HT-29 (cell line): ENCODE data around the gene FKBP15. TPM values are rescaled to one million over a fixed set of nuclear protein-coding genes. Genes with fewer than 3 reads are reported as not detected.
"Not testable (repeated sequence)": the region's sequence is repeated elsewhere in the genome, so short reads cannot be mapped to it uniquely, and the experiment has no call there.

Source experiments
- DNase-seq: peaks from one replicate; pipeline ENCODE4 v3.0.0-alpha.2; 2015; ENCODE audit warnings: low spot score
- total RNA-seq: library from RNA; depleted of rRNA; stranded (reverse); fragments of >200 nt; shearing (Covaris generic); gene quantifications from 2 replicates; pipeline ENCODE4 v1.2.3, GENCODE V29; 2014; rRNA removed

FKBP15 gene, protein sequence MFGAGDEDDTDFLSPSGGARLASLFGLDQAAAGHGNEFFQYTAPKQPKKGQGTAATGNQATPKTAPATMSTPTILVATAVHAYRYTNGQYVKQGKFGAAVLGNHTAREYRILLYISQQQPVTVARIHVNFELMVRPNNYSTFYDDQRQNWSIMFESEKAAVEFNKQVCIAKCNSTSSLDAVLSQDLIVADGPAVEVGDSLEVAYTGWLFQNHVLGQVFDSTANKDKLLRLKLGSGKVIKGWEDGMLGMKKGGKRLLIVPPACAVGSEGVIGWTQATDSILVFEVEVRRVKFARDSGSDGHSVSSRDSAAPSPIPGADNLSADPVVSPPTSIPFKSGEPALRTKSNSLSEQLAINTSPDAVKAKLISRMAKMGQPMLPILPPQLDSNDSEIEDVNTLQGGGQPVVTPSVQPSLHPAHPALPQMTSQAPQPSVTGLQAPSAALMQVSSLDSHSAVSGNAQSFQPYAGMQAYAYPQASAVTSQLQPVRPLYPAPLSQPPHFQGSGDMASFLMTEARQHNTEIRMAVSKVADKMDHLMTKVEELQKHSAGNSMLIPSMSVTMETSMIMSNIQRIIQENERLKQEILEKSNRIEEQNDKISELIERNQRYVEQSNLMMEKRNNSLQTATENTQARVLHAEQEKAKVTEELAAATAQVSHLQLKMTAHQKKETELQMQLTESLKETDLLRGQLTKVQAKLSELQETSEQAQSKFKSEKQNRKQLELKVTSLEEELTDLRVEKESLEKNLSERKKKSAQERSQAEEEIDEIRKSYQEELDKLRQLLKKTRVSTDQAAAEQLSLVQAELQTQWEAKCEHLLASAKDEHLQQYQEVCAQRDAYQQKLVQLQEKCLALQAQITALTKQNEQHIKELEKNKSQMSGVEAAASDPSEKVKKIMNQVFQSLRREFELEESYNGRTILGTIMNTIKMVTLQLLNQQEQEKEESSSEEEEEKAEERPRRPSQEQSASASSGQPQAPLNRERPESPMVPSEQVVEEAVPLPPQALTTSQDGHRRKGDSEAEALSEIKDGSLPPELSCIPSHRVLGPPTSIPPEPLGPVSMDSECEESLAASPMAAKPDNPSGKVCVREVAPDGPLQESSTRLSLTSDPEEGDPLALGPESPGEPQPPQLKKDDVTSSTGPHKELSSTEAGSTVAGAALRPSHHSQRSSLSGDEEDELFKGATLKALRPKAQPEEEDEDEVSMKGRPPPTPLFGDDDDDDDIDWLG
- total RNA-seq, result 14.7 and 16.0 TPM in 2 replicates

DNA sequence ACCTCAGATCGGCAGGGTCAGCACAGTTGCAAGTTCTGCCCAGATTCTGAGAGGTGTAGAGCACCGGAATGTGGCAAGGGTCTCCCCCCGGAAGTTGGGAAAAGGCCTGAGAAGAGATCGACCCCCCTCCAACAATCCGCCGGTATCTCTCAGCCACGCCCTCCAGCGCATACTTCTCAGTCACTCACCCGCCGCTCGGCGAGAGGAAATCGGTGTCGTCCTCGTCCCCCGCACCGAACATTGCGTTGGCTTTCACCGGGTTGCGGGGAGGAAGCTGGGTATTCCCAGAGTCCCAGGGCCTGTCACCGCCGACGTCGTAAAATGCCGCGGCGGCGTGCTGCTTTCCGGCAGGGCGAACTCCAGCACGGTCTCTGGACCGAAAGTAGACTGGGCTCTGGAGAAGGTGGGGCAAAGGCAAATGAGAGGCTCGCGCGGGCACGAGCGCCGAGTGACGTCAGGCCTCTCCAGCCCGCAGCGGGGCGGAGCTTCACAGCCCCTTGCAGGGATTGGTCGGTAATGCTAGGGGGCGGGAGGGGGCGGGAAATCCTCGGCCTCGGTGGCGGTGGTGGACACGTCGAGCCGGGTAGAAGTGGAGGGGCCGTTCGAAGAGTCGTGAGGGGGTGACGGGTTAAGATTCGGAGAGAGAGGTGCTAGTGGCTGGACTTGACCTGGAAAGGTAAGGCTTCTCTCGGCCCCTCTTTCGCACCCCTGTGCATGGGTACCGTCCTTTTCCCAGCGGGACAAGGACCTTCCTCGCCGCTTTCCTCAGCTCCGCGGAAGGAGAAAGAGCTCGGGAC is at the start of gene FKBP15, which contains the start of gene SLC31A1:
TSS of gene FKBP15 (minus strand) at position 275 of the 797 bp plus-strand sequence. CDS start at position 241, 34 bp downstream.
TSS of gene SLC31A1 (plus strand) at position 542 of the 797 bp plus-strand sequence. CDS start 34,605 bp downstream, outside the sequence.
- peak; percentile 99 for DNase-seq

GRCh38 chr9:113269871-113270270 is 48.8 kb upstream of the FKBP15 start:
- DNase-seq, result no peak

- DNase-seq, result no peak
Observed at GRCh38 chr9:113269355-113269754, 48.3 kb upstream of the FKBP15 start.

DNA sequence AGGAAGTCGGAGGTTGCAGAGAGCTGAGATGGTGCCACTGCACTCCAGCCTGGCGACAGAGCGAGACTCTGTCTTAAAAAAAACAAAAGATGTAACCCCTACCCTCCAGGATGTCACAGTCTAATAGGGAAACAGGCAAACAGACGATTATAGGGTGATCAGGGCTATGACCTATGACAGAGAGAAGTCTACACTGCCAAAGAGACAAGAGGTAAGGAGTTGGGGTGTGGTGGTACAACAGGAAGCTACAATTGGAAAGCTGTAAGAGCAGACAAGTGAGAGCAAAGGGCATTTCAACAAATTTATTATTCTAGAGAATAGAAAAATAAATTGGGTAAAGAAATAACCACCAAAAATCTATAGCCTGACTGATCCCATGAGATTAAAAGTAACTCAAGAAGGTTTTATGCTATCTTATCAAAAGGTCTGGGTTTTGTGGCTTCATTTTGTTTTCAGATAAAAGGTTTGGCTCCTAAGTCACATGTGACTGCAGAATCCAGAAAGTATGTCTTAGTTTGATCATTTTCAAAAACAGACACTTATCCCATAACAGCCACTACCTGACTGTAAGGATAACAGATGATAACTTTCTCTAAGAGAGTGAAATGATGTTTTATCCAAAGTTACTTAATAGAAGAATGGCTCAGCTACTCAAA is 47.0 kb upstream of the FKBP15 start:
- no peak for DNase-seq

GRCh38 chr9:113266174-113266573 is 45.1 kb upstream of the FKBP15 start:
- DNase-seq, result no peak

GRCh38 chr9:113261917-113262671 is 41.0 kb upstream of the FKBP15 start:
- DNase-seq, result no peak

- no peak for DNase-seq
Observed at GRCh38 chr9:113258282-113258681, 37.2 kb upstream of the FKBP15 start.

- DNase-seq, result no peak
Observed at GRCh38 chr9:113257863-113258262, 36.8 kb upstream of the FKBP15 start.

DNA sequence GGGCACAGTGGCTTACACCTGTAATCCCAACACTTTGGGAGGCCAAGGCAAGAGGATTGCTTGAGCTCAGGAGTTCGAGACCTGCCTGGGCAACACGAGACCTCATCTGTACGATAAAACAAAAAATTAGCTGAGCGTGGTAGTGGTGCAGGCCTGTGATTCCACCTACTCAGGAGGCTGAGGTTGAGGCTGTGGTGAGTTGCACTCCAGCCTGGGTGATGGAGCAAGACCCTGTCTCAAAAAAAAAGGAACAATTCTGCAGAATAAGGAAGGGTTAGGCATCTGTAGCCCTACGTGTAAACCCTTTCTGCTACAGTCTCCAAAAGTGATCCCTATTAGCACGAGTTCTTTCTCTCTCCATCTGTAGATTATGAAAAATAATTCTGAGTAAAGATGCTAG is 34.4 kb upstream of the FKBP15 start:
- DNase-seq, result no peak

DNA sequence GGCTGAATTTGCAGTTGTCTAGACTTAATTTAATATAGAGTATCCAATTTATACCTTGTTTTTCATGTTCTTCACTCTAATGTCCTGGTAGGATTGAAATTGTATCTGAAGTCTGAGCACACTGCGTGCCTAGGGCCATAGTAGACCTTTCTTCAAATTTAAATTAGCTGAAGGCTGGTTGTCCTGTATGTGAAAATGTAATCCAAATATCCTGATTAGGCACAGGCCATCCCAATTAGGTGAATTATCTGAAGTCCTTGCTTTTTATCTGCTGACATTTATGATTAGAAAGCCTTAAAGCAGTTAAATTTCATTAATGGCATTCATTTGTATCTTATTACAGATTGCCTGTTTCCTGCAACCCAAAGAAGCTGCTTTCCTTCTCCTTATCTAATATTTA is 33.9 kb upstream of the FKBP15 start:
- DNase-seq, result no peak

- no peak for DNase-seq
Observed at GRCh38 chr9:113250807-113251206, 29.7 kb upstream of the FKBP15 start.

DNA sequence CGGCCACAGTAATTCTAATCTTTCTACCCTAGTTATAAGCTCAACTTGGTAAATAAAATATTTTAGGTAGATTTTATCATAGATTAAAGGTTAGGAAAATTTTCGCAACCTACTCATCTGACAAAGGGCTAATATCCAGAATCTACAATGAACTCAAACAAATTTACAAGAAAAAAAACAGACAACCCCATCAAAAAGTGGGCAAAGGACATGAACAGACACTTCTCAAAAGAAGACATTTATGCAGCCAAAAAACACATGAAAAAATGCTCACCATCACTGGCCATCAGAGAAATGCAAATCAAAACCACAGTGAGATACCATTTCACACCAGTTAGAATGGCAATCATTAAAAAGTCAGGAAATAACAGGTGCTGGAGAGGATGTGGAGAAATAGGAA is 28.6 kb upstream of the FKBP15 start:
- not testable (repeated sequence) for DNase-seq

DNA sequence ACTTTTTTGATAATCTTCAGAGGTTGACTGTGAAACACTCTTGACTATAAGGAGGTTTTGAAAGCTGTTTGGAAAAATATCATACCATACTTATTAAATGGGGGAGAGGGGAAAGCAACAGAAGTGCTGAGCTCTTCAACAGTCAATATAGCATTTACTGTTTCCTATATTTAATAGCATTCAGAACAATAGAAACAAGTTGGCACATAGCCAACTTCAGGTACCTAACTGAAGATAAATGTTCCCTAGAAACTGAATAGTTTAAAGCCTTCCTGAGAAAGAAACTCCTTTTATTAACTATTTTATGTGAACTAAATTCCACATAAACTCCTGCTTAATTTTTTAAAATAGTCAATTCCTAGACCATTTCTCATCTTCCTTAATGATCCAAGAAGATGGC is 26.6 kb upstream of the FKBP15 start:
- DNase-seq, result no peak

DNA sequence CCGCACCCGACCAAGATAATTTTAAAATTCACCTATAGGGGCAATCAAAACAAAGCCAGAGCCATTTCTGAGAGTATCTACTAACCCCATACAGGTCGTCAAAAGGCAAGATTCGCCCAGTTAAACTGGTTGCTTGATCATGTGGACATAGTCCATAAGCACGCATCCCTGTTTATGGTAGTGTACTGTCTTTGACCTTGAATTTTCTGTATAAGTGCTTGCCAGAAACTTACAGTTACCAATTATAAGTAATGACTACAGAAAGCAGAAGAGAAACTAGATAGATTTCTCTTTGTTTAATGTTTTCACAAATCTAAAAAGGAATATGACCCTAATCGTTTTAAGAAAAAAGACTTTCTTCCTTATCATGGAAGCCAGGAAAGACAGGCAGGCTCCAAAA is 25.9 kb upstream of the FKBP15 start:
- DNase-seq, result no peak

DNA sequence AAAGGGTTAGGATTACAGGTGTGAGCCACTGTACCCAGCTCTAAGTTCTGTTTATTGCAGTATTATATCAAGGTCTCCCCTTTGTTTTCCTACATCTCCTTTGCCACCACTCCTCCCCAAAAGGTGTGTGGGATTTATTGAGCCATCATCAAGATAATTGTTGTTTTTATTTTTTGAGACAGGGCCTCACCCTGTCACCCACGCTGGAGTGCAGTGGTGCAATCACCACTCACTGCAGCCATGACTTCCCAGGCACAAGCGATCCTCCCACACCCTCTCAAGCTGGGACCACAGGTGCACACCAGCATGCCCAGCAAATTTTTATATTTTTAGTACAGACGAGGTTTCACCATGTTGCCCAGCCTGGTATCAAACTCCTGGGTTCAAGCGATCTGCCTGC is 24.8 kb upstream of the FKBP15 start:
- DNase-seq, result no peak

GRCh38 chr9:113244556-113244955 is 23.5 kb upstream of the FKBP15 start:
- DNase-seq, result no peak

- DNase-seq, result no peak
Observed at GRCh38 chr9:113241161-113241560, 20.1 kb upstream of the FKBP15 start.

DNA sequence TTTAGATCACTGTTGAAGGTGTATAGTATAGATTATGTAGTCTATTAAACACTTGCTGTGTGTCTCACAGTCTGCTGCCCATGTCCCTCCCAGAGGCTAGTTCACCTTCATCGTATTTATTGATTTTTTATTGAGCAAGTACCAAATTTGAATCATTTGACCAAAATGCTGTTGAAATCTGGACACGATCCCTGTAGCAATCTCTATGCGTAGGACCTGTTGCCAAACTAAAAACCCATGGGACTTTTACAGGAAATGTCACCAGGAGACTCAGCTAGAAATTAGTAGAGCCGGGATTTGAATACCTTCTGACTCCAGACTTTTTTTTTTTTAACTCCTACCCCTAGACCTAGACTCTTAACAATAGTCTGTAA is 17.8 kb upstream of the FKBP15 start:
- DNase-seq, result no peak

DNA sequence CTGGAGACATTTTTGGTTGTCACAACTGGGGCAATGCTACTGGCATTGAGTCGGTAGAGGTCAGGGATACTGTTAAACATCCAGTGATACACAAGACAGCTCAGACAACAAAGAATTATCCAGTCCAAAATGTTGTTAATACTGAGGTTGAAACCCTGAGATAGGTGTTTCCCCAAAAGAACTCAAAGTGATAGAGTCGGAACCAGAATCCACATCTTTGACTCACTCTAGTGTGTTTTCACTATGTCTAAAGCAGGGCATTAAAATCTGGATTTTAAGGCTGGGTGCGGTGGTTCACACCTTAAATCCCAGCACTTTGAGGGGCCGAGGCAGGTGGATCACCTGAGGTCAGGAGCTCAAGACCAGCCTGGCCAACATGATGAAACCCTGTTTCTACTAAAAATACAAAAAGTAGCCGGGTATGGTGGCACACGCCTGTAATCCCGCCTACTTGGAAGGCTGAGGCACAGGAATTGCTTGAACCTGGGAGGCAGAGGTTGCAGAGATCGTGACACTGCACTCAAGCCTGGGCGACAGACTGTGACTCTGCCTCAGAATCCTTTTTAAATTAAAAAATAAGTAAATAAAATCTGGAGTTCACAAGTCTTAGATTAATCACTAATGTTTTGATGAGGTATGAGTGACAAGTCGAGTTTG is 17.3 kb upstream of the FKBP15 start:
- no peak for DNase-seq
